ENCODE results near the gene P3H1.

DNA sequence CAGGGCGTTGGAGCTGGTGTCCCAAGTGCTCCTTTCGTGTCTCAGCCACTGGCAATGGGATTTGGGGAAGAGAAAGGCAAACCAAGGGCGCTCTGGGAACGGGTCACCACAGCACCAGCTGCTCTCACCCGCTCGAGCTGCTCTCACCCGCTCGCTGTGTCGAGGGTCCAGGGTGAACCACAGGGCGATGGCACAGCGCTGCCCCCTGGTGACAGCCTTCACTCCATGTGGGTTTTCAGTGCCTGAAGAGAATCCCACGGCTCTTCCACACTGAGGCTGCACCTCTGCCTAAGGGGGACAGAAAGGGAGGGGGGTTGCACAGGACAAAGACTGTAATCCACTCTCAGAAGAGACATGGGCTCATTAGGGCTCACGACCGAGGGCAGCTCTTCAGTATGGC, 19.7 kb downstream of the P3H1 start:
- TF ChIP-seq, protein P1, sequence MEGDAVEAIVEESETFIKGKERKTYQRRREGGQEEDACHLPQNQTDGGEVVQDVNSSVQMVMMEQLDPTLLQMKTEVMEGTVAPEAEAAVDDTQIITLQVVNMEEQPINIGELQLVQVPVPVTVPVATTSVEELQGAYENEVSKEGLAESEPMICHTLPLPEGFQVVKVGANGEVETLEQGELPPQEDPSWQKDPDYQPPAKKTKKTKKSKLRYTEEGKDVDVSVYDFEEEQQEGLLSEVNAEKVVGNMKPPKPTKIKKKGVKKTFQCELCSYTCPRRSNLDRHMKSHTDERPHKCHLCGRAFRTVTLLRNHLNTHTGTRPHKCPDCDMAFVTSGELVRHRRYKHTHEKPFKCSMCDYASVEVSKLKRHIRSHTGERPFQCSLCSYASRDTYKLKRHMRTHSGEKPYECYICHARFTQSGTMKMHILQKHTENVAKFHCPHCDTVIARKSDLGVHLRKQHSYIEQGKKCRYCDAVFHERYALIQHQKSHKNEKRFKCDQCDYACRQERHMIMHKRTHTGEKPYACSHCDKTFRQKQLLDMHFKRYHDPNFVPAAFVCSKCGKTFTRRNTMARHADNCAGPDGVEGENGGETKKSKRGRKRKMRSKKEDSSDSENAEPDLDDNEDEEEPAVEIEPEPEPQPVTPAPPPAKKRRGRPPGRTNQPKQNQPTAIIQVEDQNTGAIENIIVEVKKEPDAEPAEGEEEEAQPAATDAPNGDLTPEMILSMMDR (conservative IDR thresholded peaks at IDR 0.05; ENCODE audit: low read depth, low read length), result peak; percentile 76
- TF ChIP-seq EZH2phosphoT487 (IDR thresholded peaks at IDR 0.05; ENCODE audit: borderline replicate concordance, low read length) (no peak), EZH2 (IDR thresholded peaks at IDR 0.05; ENCODE audit: low read length, unreplicated experiment) (no peak)
